Tibial nerve (tissue), 3 donors: ENCODE data around the gene FN3KRP.

Experiments used
- POLR2A ChIP-seq, 2 donors: fragments of 450-650 bp; IDR thresholded peaks; one replicate each; pipeline ENCODE4 v1.6.1; 2017; ENCODE audit warnings: antibody characterized with exemption in 2 of 2, mild to moderate bottlenecking in 2 of 2, moderate library complexity in 2 of 2
- TF ChIP-seq, protein P1 (sequence below), 5 experiments: fragments of 200-600 bp in 3 of 5; fragments of 450-650 bp in 2 of 5; sonication (generic) in 3 of 5; IDR thresholded peaks; one replicate each; pipeline ENCODE4 v1.5.1; 2016 to 2019; ENCODE audit warnings: antibody characterized with exemption in 5 of 5, mild to moderate bottlenecking in 3 of 5, moderate library complexity in 2 of 5

DNA sequence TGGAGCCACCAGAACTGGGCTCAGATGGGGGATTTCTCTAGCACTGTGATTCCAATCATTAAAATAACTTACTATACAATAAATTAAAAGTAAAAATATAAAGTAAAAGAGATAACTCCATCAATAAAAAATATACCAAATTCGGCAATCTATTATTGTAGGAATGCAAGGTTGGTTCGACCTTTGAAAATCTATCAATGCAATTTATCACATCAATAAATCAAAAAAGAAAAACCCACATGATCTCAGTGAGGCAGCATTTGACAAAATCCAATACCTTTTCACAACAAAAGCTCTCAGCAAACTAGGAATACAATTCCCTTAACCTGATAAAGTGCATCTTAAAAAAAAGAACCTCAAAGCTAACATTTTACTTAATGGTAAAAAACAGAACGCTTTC is 35.0 kb upstream of the FN3KRP start:
- TF ChIP-seq, protein P1, sequence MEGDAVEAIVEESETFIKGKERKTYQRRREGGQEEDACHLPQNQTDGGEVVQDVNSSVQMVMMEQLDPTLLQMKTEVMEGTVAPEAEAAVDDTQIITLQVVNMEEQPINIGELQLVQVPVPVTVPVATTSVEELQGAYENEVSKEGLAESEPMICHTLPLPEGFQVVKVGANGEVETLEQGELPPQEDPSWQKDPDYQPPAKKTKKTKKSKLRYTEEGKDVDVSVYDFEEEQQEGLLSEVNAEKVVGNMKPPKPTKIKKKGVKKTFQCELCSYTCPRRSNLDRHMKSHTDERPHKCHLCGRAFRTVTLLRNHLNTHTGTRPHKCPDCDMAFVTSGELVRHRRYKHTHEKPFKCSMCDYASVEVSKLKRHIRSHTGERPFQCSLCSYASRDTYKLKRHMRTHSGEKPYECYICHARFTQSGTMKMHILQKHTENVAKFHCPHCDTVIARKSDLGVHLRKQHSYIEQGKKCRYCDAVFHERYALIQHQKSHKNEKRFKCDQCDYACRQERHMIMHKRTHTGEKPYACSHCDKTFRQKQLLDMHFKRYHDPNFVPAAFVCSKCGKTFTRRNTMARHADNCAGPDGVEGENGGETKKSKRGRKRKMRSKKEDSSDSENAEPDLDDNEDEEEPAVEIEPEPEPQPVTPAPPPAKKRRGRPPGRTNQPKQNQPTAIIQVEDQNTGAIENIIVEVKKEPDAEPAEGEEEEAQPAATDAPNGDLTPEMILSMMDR (IDR thresholded peaks at IDR 0.05): no peak
- no peak for TF ChIP-seq POLR2A (IDR thresholded peaks at IDR 0.05)
